Uterus (tissue), 4 donors: Measurements from ENCODE around the gene MMP25. TPM values are rescaled to one million over a fixed set of nuclear protein-coding genes. Genes with fewer than 3 reads are reported as not detected.

Experiments
- DNase-seq, 2 donors: peaks; one replicate each; pipeline ENCODE4 v3.0.0-alpha.2; 2019 to 2020
- H3K27ac ChIP-seq, 2 donors: fragments of 200-600 bp; sonication (generic); 1 replicate in 1 of 2; 2 replicates in 1 of 2; pipeline ENCODE4 v1.5.1; 2016 to 2018
- H3K27me3 ChIP-seq, 2 donors: fragments of 200-600 bp; sonication (generic); one replicate each; pipeline ENCODE4 v1.5.1; 2018 to 2019; ENCODE audit warnings: control low read depth in 1 of 2
- H3K36me3 ChIP-seq, 2 donors: fragments of 200-600 bp; sonication (generic); one replicate each; pipeline ENCODE4 v1.5.1; 2019; ENCODE audit warnings: control low read depth in 1 of 2
- H3K4me1 ChIP-seq, 2 donors: fragments of 200-600 bp; sonication (generic); one replicate each; pipeline ENCODE4 v1.5.1; 2018 to 2019; ENCODE audit warnings: control low read depth in 1 of 2
- H3K4me3 ChIP-seq, 2 donors: fragments of 200-600 bp; sonication (generic); 1 replicate in 1 of 2; 2 replicates in 1 of 2; pipeline ENCODE4 v1.5.1; 2018 to 2019; ENCODE audit warnings: mild to moderate bottlenecking in 1 of 2
- H3K9me3 ChIP-seq, 2 donors: fragments of 200-600 bp; sonication (generic); one replicate each; pipeline ENCODE4 v1.5.1; 2019; ENCODE audit warnings: control low read depth in 1 of 2
- CTCF ChIP-seq, 4 experiments: fragments of 200-600 bp in 2 of 4; fragments of 450-650 bp in 2 of 4; sonication (generic) in 2 of 4; IDR thresholded peaks; one replicate each; pipeline ENCODE4 v1.5.1; 2016 to 2019; ENCODE audit warnings: antibody characterized with exemption in 4 of 4, mild to moderate bottlenecking in 2 of 4, moderate library complexity in 1 of 4
- POLR2A ChIP-seq, 2 donors: fragments of 450-650 bp; IDR thresholded peaks; one replicate each; pipeline ENCODE4 v1.6.1; 2016; ENCODE audit warnings: antibody characterized with exemption in 2 of 2, mild to moderate bottlenecking in 1 of 2, moderate library complexity in 1 of 2
- intact Hi-C: fragments of 100-400 bp; cut with DNase I; formaldehyde crosslinking; loops from one replicate; pipeline ENCODE4 v1.15.1; 2023; ENCODE audit warnings: low total_unique reads
- total RNA-seq, 4 donors: library from RNA; depleted of rRNA in 3 of 4; stranded (reverse); fragments of >200 nt in 3 of 4; gene quantifications; one replicate each; pipeline versions ENCODE4 v1.1.0 to v1.2.4, GENCODE V29; 2014 to 2023
- donor health status: DM: yes; HTN: yes; CAD: no.

MMP25 gene
- total RNA-seq, 4 donors from 2014 or later = 0.21 to 1.1 TPM; not detected in 2

GRCh38 chr16:3097266-3097665 lies 50.9 kb downstream of the MMP25 start:
- Histone ChIP-seq H3K9me3 (no peaks in the 10 kb centered on the region), H3K36me3 (no peaks in the 10 kb centered on the region), H3K4me1 (no peaks in the 10 kb centered on the region), H3K4me3 (no peak overlapping the region), H3K27ac (no peak overlapping the region), H3K27me3 (peaks cover 0 to 6% of the 10 kb centered on the region in 2 donors)
- no peak for TF ChIP-seq CTCF (IDR thresholded peaks at IDR 0.05)
- TF ChIP-seq POLR2A (IDR thresholded peaks at IDR 0.05) = no peak
- intact Hi-C loops = no loop called here
- no peak for DNase-seq

DNA sequence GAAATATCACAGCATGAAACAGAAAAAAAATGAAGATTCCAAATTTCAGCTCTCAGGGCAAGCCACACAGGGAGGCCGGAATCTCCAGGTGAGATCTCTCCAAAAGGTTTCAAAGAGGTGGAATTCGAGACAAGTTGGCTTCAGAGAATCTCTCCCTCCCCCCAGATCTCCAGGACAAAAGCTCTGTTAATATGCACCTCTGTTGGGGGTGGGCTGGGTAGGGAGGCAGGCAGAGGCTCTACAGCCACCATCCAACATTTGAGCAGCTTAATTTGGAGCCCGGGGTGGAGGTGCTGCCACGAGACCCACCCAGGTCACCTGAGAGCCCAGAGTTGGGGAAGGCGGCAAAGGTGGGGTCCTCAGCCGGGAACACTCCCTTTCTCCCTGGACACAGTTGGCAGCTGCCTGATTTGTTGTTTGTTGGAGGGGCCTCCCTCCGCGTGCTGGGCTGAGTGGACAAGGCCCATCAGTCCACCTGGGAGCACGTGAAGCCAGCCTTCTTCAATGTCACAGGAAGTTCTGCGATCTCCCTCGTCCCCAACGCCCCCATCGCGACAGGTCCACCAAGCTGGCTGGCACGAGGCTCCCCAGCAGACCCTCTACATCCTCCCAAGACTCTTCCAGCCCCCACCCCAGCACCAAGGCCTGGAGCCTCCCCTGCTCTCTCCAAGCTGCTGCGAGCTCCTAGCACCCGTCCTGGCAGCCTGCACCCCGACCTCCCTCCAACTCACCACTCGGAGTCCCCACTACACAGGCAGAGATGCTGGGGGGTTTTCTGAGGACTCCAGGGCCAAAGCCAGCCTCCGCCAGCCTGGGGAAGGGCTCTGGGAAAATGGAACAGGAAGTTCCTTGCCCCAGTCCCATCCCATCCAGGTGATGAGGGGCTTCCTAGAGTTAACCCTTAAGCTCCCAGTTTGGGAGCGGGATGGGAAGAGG lies 52.4 kb downstream of the MMP25 start, which contains the start of gene ZSCAN10:
Gene ZSCAN10 (minus strand): TSS at position 836 of the 936 bp plus-strand sequence. CDS start 6,357 bp downstream, outside the sequence.
- Histone ChIP-seq H3K36me3 (no peaks in the 10 kb centered on the region), H3K27ac (no peak within 1 kb of the TSS), H3K4me1 (no peaks in the 10 kb centered on the region), H3K4me3 (no peak within 1 kb of the TSS), H3K27me3 (no peaks in the 10 kb centered on the region), H3K9me3 (no peaks in the 10 kb centered on the region)
- no peak for TF ChIP-seq CTCF (IDR thresholded peaks at IDR 0.05)
- TF ChIP-seq POLR2A (IDR thresholded peaks at IDR 0.05) = no peak
- no peak for DNase-seq
- intact Hi-C loops = no loop called here

- H3K27ac ChIP-seq = no peak overlapping the region
- intact Hi-C loops = no loop called here
- no peak for TF ChIP-seq CTCF (IDR thresholded peaks at IDR 0.05)
- TF ChIP-seq POLR2A (IDR thresholded peaks at IDR 0.05) = no peak
- no peak overlapping the region for H3K4me3 ChIP-seq
- no peaks in the 10 kb centered on the region for H3K27me3 ChIP-seq
- DNase-seq = no peak
- H3K4me1 ChIP-seq = no peaks in the 10 kb centered on the region
- no peaks in the 10 kb centered on the region for H3K36me3 ChIP-seq
- no peaks in the 10 kb centered on the region for H3K9me3 ChIP-seq
Measured at GRCh38 chr16:3099395-3099731, 53.0 kb downstream of the MMP25 start.

DNA sequence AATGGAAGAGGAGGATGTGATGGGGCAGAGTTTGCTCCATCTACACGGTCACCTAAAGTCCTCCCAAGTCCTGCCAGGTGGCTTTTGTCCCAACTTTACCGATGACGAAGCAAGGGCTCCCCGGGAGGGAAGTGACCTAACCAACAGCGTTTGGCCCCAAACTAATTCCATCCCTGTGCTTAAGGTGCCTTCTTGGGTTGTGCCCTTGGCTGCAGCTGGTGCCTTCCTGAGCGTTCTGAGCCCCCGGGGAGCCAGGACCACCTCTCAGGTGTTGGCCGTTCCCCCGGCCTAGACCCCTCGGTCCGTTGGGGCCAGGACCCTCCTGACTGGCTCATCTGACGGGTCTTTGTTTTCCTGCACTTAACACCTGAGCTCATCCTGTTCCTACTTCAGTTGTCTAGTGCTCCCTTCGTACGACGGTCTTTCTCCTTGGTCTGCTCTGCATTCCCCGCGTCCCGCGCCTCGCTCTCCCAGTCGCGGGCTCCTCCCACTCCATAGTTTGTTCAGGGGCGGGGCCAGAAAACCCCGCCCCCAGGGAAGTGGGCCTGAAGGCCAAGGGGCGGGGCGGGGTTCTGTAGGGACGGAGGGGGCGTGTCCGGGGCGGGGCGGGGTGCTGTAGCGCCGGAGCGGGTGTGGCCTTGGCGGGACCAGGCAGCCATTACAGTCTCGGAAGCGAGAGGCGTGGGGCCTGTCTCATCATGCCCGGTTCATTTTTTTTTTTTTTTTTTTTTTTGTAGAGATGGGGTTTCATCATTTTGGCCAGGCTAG lies 53.6 kb downstream of the MMP25 start:
- Histone ChIP-seq H3K27me3 (no peaks in the 10 kb centered on the region), H3K4me3 (no peak overlapping the region)

More for the DNA sequence above, 53.6 kb downstream of the MMP25 start:
- intact Hi-C loops = no loop called here
- peak; percentile 65 to 83 for DNase-seq
- Histone ChIP-seq H3K9me3 (no peaks in the 10 kb centered on the region), H3K36me3 (no peaks in the 10 kb centered on the region), H3K27ac (no peak overlapping the region), H3K4me1 (no peaks in the 10 kb centered on the region)
- no peak for TF ChIP-seq POLR2A (IDR thresholded peaks at IDR 0.05)
- TF ChIP-seq CTCF (IDR thresholded peaks at IDR 0.05) = no peak
